SU-DHL-6 (cell line): ENCODE measurements around the gene DMRT3.

Experiments
- H2AFZ ChIP-seq: fragments of 200-600 bp; sonication (generic); 2 replicates; pipeline ENCODE4 v1.6.1; 2014; ENCODE audit warnings: low read depth, mild to moderate bottlenecking, moderate library complexity, mixed read lengths, antibody characterized with exemption, low read length; ENCODE audit not compliant: severe bottlenecking
- H3F3A ChIP-seq: fragments of 200-600 bp; shearing (Covaris generic); 2 replicates; pipeline ENCODE4 v1.6.0; 2016; ENCODE audit warnings: antibody characterized with exemption, mild to moderate bottlenecking; ENCODE audit not compliant: insufficient read depth
- H3K27ac ChIP-seq: fragments of 200-600 bp; sonication (generic); 2 replicates; pipeline ENCODE4 v1.5.1; 2016; ENCODE audit warnings: low read depth, mild to moderate bottlenecking, low read length, moderate library complexity, mixed read lengths
- H3K27me3 ChIP-seq: fragments of 200-600 bp; sonication (generic), shearing (Covaris generic); 2 replicates; pipeline ENCODE4 v1.6.0; 2014; ENCODE audit warnings: mild to moderate bottlenecking, low read length
- H3K36me3 ChIP-seq: fragments of 200-600 bp; sonication (generic); 2 replicates; pipeline ENCODE4 v1.6.1; 2014; ENCODE audit warnings: mild to moderate bottlenecking, low read length, mixed read lengths
- H3K4me2 ChIP-seq: fragments of 300-600, 200-600 bp; shearing (Covaris generic), sonication (generic); 2 replicates; pipeline ENCODE4 v1.6.0; 2014; ENCODE audit warnings: low read length, low read depth, mild to moderate bottlenecking; ENCODE audit not compliant: poor library complexity, severe bottlenecking
- H3K4me3 ChIP-seq: fragments of 200-600 bp; sonication (generic); 2 replicates; pipeline ENCODE4 v1.5.1; 2014; ENCODE audit warnings: antibody characterized with exemption, low read length, mild to moderate bottlenecking, mixed read lengths; ENCODE audit not compliant: insufficient read depth, poor library complexity, severe bottlenecking
- H3K79me2 ChIP-seq: fragments of 200-600 bp; sonication (generic); 2 replicates; pipeline ENCODE4 v1.6.1; 2014; ENCODE audit warnings: mild to moderate bottlenecking, low read length, moderate library complexity; ENCODE audit not compliant: insufficient read depth
- H3K9ac ChIP-seq: fragments of 200-600 bp; sonication (generic); 2 replicates; pipeline ENCODE4 v1.7.0; 2014; ENCODE audit warnings: mild to moderate bottlenecking, low read length
- H3K9me2 ChIP-seq: fragments of 200-600 bp; sonication (generic); replicated peaks from 2 replicates; pipeline ENCODE4 v1.6.1; 2014; ENCODE audit warnings: low read length; ENCODE audit not compliant: insufficient read depth
- H3K9me3 ChIP-seq: fragments of 200-600 bp; sonication (generic); 2 replicates; pipeline ENCODE4 v1.6.1; 2014; ENCODE audit warnings: low read length, mixed read lengths; ENCODE audit not compliant: insufficient read depth
- H4K20me1 ChIP-seq: fragments of 200-600 bp; sonication (generic); 2 replicates; pipeline ENCODE4 v1.6.1; 2014; ENCODE audit warnings: low read depth, mild to moderate bottlenecking, antibody characterized with exemption, low read length, moderate library complexity, mixed read lengths
- EZH2phosphoT487 ChIP-seq: fragments of 200-600 bp; sonication (generic), shearing (Covaris generic); conservative IDR thresholded peaks from 2 replicates; pipeline ENCODE4 v1.6.1; 2018; ENCODE audit warnings: mild to moderate bottlenecking, antibody characterized with exemption, low read length, moderate library complexity, mixed read lengths
- TF ChIP-seq, protein P1 (sequence below): fragments of 200-600 bp; sonication (generic); IDR thresholded peaks from one replicate; pipeline ENCODE4 v1.5.1; 2017; ENCODE audit warnings: antibody characterized with exemption, mild to moderate bottlenecking, low read length, moderate library complexity; ENCODE audit not compliant: insufficient read depth, poor library complexity, severe bottlenecking

The DMRT3 gene

GRCh38 chr9:994005-994404, 17.6 kb downstream of the DMRT3 start:
- Histone ChIP-seq H3K27me3 (no peaks in the 10 kb centered on the region), H3F3A (peaks cover 16% of the 10 kb centered on the region), H4K20me1 (no peaks in the 10 kb centered on the region), H3K27ac (no peak overlapping the region), H3K36me3 (no peaks in the 10 kb centered on the region), H3K9ac (no peak overlapping the region), H3K79me2 (no peaks in the 10 kb centered on the region), H3K4me2 (no peak overlapping the region), H3K9me2 (no peaks in the 10 kb centered on the region), H2AFZ (no peak overlapping the region), H3K4me3 (no peak overlapping the region), H3K9me3 (peaks cover under 1% of the 10 kb centered on the region; the same call in 1 of the 2 replicates)
- TF ChIP-seq EZH2phosphoT487: no peak
- TF ChIP-seq, protein P1, sequence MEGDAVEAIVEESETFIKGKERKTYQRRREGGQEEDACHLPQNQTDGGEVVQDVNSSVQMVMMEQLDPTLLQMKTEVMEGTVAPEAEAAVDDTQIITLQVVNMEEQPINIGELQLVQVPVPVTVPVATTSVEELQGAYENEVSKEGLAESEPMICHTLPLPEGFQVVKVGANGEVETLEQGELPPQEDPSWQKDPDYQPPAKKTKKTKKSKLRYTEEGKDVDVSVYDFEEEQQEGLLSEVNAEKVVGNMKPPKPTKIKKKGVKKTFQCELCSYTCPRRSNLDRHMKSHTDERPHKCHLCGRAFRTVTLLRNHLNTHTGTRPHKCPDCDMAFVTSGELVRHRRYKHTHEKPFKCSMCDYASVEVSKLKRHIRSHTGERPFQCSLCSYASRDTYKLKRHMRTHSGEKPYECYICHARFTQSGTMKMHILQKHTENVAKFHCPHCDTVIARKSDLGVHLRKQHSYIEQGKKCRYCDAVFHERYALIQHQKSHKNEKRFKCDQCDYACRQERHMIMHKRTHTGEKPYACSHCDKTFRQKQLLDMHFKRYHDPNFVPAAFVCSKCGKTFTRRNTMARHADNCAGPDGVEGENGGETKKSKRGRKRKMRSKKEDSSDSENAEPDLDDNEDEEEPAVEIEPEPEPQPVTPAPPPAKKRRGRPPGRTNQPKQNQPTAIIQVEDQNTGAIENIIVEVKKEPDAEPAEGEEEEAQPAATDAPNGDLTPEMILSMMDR: no peak

GRCh38 chr9:995192-995591, 18.7 kb downstream of the DMRT3 start:
- H3K36me3 ChIP-seq: no peaks in the 10 kb centered on the region
- no peak overlapping the region for H3K4me2 ChIP-seq
- H3K79me2 ChIP-seq: no peaks in the 10 kb centered on the region
- no peaks in the 10 kb centered on the region for H4K20me1 ChIP-seq
- H3K4me3 ChIP-seq: no peak overlapping the region
- TF ChIP-seq EZH2phosphoT487: no peak
- TF ChIP-seq, protein P1: no peak
- H3K27ac ChIP-seq: no peak overlapping the region
- peaks cover 5% of the 10 kb centered on the region; the same call in 1 of the 2 replicates for H3K9me3 ChIP-seq
- H3K27me3 ChIP-seq: no peaks in the 10 kb centered on the region
- no peak overlapping the region for H3K9ac ChIP-seq
- H2AFZ ChIP-seq: no peak overlapping the region
- H3K9me2 ChIP-seq: no peaks in the 10 kb centered on the region
- H3F3A ChIP-seq: peaks cover 19% of the 10 kb centered on the region

DNA sequence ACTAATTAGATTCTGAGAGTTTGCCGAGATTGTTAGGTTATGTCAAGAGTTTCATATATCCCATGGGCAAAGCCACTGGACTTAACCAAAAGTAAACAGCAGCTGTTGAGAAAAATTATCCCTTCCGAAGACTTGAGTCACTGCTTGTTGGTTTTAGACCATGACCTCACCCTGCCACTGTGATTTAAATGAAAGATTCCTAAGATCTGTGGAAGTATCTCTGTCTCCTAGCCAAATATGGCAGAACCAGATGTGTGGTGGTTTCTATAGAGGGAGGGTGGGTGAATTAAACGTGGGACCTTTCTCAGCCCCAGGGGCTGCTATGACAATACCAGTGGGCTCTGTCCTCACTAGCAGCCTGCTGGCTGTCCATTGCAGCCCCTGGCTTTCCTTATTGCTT, 19.3 kb downstream of the DMRT3 start:
- no peaks in the 10 kb centered on the region for H3K36me3 ChIP-seq
- no peak overlapping the region for H2AFZ ChIP-seq
- H3K4me2 ChIP-seq: no peak overlapping the region
- no peaks in the 10 kb centered on the region for H3K9me2 ChIP-seq
- H3K79me2 ChIP-seq: no peaks in the 10 kb centered on the region
- H3K9ac ChIP-seq: no peak overlapping the region
- peaks cover 5% of the 10 kb centered on the region; the same call in 1 of the 2 replicates for H3K9me3 ChIP-seq
- no peak overlapping the region for H3K27ac ChIP-seq
- no peak overlapping the region for H3K4me3 ChIP-seq
- H3F3A ChIP-seq: peaks cover 19% of the 10 kb centered on the region
- no peaks in the 10 kb centered on the region for H3K27me3 ChIP-seq
- no peaks in the 10 kb centered on the region for H4K20me1 ChIP-seq
- TF ChIP-seq, protein P1: no peak
- TF ChIP-seq EZH2phosphoT487: no peak
